H1 (cell line): Measurements from ENCODE around the gene SLC8A1. TPM values are rescaled to one million over a fixed set of nuclear protein-coding genes. Genes with fewer than 3 reads are reported as not detected.

ENCODE experiments used
- CTCF ChIA-PET: fragments of 300-600 bp; sonication (Branson Sonifier 250); formaldehyde crosslinking; loops from one replicate; lab custom pipeline; 2021; ENCODE audit not compliant: partially characterized antibody; lab: Charles Lee
- POLR2A ChIA-PET: fragments of 300-600 bp; sonication (Branson Sonifier 250); formaldehyde crosslinking; loops from one replicate; lab custom pipeline; 2021; ENCODE audit warnings: inconsistent platforms; ENCODE audit not compliant: partially characterized antibody; lab: Charles Lee
- DNase-seq, 2 experiments: peaks; one replicate each; pipeline versions ENCODE4 v3.0.0 to v3.0.0-alpha.2; 2010 to 2022; ENCODE audit warnings: low spot score in 2 of 2, low read depth in 1 of 2, mixed read lengths in 1 of 2
- FAIRE-seq: peaks from 2 replicates; lab custom pipeline; 2011; peaks lifted over from hg19 to GRCh38; lab: Jason Lieb, UNC
- H2AFZ ChIP-seq: 2 replicates; pipeline ENCODE4 v1.8.1; 2012; ENCODE audit warnings: low read length, inconsistent platforms
- H2AK5ac ChIP-seq: 2 replicates; pipeline ENCODE4 v1.6.1; 2013; ENCODE audit warnings: low read depth, low read length
- H2BK120ac ChIP-seq: replicated peaks from 2 replicates; pipeline ENCODE3; 2013; ENCODE audit warnings: low read depth, low read length, inconsistent platforms
- H2BK12ac ChIP-seq: 2 replicates; pipeline ENCODE4 v1.6.1; 2013; ENCODE audit warnings: low read depth, low read length
- H2BK15ac ChIP-seq: 2 replicates; pipeline ENCODE4 v1.6.1; 2013; ENCODE audit warnings: low read length
- H2BK20ac ChIP-seq: 2 replicates; pipeline ENCODE4 v1.6.1; 2013; ENCODE audit warnings: low read length
- H2BK5ac ChIP-seq: 2 replicates; pipeline ENCODE4 v1.6.1; 2013; ENCODE audit warnings: low read depth, low read length
- H3K14ac ChIP-seq: 2 replicates; pipeline ENCODE4 v1.6.1; 2013; ENCODE audit warnings: inconsistent platforms; ENCODE audit not compliant: insufficient read length
- H3K18ac ChIP-seq: 2 replicates; pipeline ENCODE4 v1.6.1; 2013; ENCODE audit warnings: low read length; ENCODE audit errors: extremely low read depth
- H3K23ac ChIP-seq: 2 replicates; pipeline ENCODE4 v1.6.1; 2013; ENCODE audit warnings: inconsistent platforms; ENCODE audit not compliant: insufficient read length
- H3K23me2 ChIP-seq: 2 replicates; pipeline ENCODE4 v1.6.1; 2013; ENCODE audit warnings: low read depth, low read length
- H3K27ac ChIP-seq: 2 replicates; pipeline ENCODE4 v1.6.1; 2011; ENCODE audit warnings: low read depth, low read length, inconsistent platforms
- H3K27me3 ChIP-seq, 4 experiments: replicated peaks in 1 of 4; 1 replicate in 1 of 4; 2 replicates in 3 of 4; pipeline versions ENCODE4 v1.6.1 to v1.8.1; 2011 to 2013; ENCODE audit warnings: low read length in 3 of 4, mild to moderate bottlenecking in 3 of 4, inconsistent platforms in 2 of 4, mixed read lengths in 2 of 4, moderate library complexity in 1 of 4; ENCODE audit not compliant: control insufficient read depth in 3 of 4, insufficient read depth in 3 of 4; ENCODE audit errors: extremely low read depth in 1 of 4
- H3K36me3 ChIP-seq, 4 experiments: 2 replicates each; pipeline versions ENCODE4 v1.6.1 to v1.8.1; 2011 to 2013; ENCODE audit warnings: mild to moderate bottlenecking in 4 of 4, low read length in 3 of 4, moderate library complexity in 2 of 4, control low read depth in 1 of 4, inconsistent platforms in 1 of 4; ENCODE audit not compliant: insufficient read depth in 4 of 4, control insufficient read depth in 2 of 4
- H3K4ac ChIP-seq: replicated peaks from 2 replicates; pipeline ENCODE3; 2013; ENCODE audit warnings: low read length, low read depth, mixed read lengths, inconsistent platforms; ENCODE audit not compliant: insufficient read length
- H3K4me1 ChIP-seq, 4 experiments: replicated peaks in 1 of 4; 1 replicate in 1 of 4; 2 replicates in 3 of 4; pipeline versions ENCODE4 v1.6.1 to v1.8.1; 2011 to 2013; ENCODE audit warnings: low read length in 3 of 4, inconsistent platforms in 2 of 4, mixed read lengths in 1 of 4; ENCODE audit not compliant: insufficient read depth in 4 of 4, control insufficient read depth in 3 of 4
- H3K4me2 ChIP-seq, 2 experiments: 2 replicates each; pipeline versions ENCODE4 v1.6.1 to v1.8.1; 2011 to 2013; ENCODE audit warnings: low read depth in 2 of 2, low read length in 2 of 2, control low read depth in 1 of 2, inconsistent platforms in 1 of 2, mild to moderate bottlenecking in 1 of 2; ENCODE audit not compliant: insufficient read depth in 1 of 2
- H3K4me3 ChIP-seq, 4 experiments: fragments of 200-600, 300-600 bp in 1 of 4; sonication (generic), shearing (Covaris generic), sonication (Bioruptor Twin) in 1 of 4; 2 replicates each; pipeline versions ENCODE4 v1.5.1 to v1.8.1; 2011 to 2016; ENCODE audit warnings: low read length in 4 of 4, low read depth in 3 of 4, control low read depth in 2 of 4, inconsistent platforms in 2 of 4, mild to moderate bottlenecking in 2 of 4, mixed read lengths in 1 of 4, moderate library complexity in 1 of 4; ENCODE audit not compliant: insufficient read depth in 2 of 4; ENCODE audit errors: extremely low read depth in 1 of 4
- H3K56ac ChIP-seq: replicated peaks from 2 replicates; pipeline ENCODE3; 2013; ENCODE audit warnings: low read depth, mild to moderate bottlenecking, mixed read lengths, low read length, inconsistent platforms; ENCODE audit not compliant: insufficient read length
- H3K79me1 ChIP-seq: 2 replicates; pipeline ENCODE4 v1.6.1; 2013; ENCODE audit warnings: low read depth, low read length, control low read depth
- H3K79me2 ChIP-seq, 2 experiments: 2 replicates each; pipeline versions ENCODE4 v1.6.1 to v1.8.1; 2012 to 2013; ENCODE audit warnings: low read length in 2 of 2, mild to moderate bottlenecking in 2 of 2, inconsistent platforms in 1 of 2; ENCODE audit not compliant: insufficient read depth in 2 of 2, control insufficient read depth in 1 of 2
- H3K9ac ChIP-seq, 4 experiments: replicated peaks in 1 of 4; 1 replicate in 1 of 4; 2 replicates in 3 of 4; pipeline versions ENCODE4 v1.6.1 to v1.8.1; 2011 to 2013; ENCODE audit warnings: low read depth in 3 of 4, low read length in 3 of 4, control low read depth in 2 of 4, mild to moderate bottlenecking in 2 of 4, moderate library complexity in 2 of 4, inconsistent platforms in 1 of 4; ENCODE audit errors: extremely low read depth in 1 of 4
- H3K9me3 ChIP-seq, 2 experiments: 2 replicates each; pipeline versions ENCODE4 v1.6.1 to v1.8.1; 2012 to 2013; ENCODE audit warnings: mild to moderate bottlenecking in 2 of 2, moderate library complexity in 2 of 2, control low read depth in 1 of 2, inconsistent platforms in 1 of 2, low read depth in 1 of 2, low read length in 1 of 2, mixed read lengths in 1 of 2; ENCODE audit not compliant: insufficient read depth in 2 of 2
- H4K20me1 ChIP-seq, 2 experiments: replicated peaks in 1 of 2; 2 replicates each; pipeline versions ENCODE3 to v1.8.1; 2011 to 2013; ENCODE audit warnings: inconsistent platforms in 2 of 2, low read length in 2 of 2, mild to moderate bottlenecking in 1 of 2; ENCODE audit not compliant: insufficient read depth in 2 of 2, control insufficient read depth in 1 of 2
- H4K5ac ChIP-seq: 2 replicates; pipeline ENCODE4 v1.6.1; 2013; ENCODE audit warnings: low read length, low read depth, mixed read lengths, inconsistent platforms; ENCODE audit not compliant: insufficient read length
- H4K8ac ChIP-seq: 2 replicates; pipeline ENCODE4 v1.8.0; 2013; ENCODE audit warnings: mild to moderate bottlenecking, moderate library complexity, low read length, inconsistent platforms; ENCODE audit not compliant: insufficient read depth; ENCODE audit errors: extremely low read depth
- H4K91ac ChIP-seq: replicated peaks from 2 replicates; pipeline ENCODE3; 2013; ENCODE audit warnings: low read length, mixed read lengths, inconsistent platforms; ENCODE audit not compliant: insufficient read length
- ATF2 ChIP-seq: IDR thresholded peaks from 2 replicates; pipeline ENCODE4 v1.6.1; 2012; ENCODE audit warnings: low read length, inconsistent platforms
- BCL11A ChIP-seq, 2 experiments: IDR thresholded peaks; one replicate each; pipeline ENCODE4 v1.6.1; 2011; ENCODE audit warnings: low read depth in 2 of 2, low read length in 2 of 2, mild to moderate bottlenecking in 2 of 2
- CEBPB ChIP-seq: IDR thresholded peaks from 2 replicates; pipeline ENCODE4 v1.6.1; 2012; ENCODE audit warnings: low read depth, low read length
- EGR1 ChIP-seq: IDR thresholded peaks from 2 replicates; pipeline ENCODE4 v1.6.1; 2011; ENCODE audit warnings: low read depth, low read length, borderline replicate concordance
- FOSL1 ChIP-seq: IDR thresholded peaks from 2 replicates; pipeline ENCODE4 v1.6.1; 2011; ENCODE audit warnings: mild to moderate bottlenecking, low read depth, low read length, moderate library complexity; ENCODE audit not compliant: insufficient read depth
- HDAC2 ChIP-seq, 2 experiments: fragments of 300-600 bp in 1 of 2; sonication (generic) in 1 of 2; IDR thresholded peaks; 2 replicates each; pipeline ENCODE4 v1.6.1; 2011 to 2012; ENCODE audit warnings: low read depth in 2 of 2, low read length in 2 of 2, mild to moderate bottlenecking in 2 of 2, moderate library complexity in 2 of 2, borderline replicate concordance in 1 of 2, inconsistent platforms in 1 of 2
- JUN ChIP-seq: IDR thresholded peaks from 2 replicates; pipeline ENCODE4 v1.6.1; 2011; ENCODE audit warnings: low read depth, mild to moderate bottlenecking, improper control_type of control experiment, low read length
- MAFK ChIP-seq: IDR thresholded peaks from 2 replicates; pipeline ENCODE4 v1.6.1; 2012; ENCODE audit warnings: low read depth, mild to moderate bottlenecking, improper control_type of control experiment, low read length
- NANOG ChIP-seq: IDR thresholded peaks from 2 replicates; pipeline ENCODE4 v1.6.1; 2011; ENCODE audit warnings: low read length, low read depth, mild to moderate bottlenecking, inconsistent platforms; ENCODE audit not compliant: insufficient read depth, poor library complexity, severe bottlenecking
- RAD21 ChIP-seq, 2 experiments: IDR thresholded peaks in 1 of 2; conservative IDR thresholded peaks in 1 of 2; 2 replicates each; pipeline ENCODE4 v1.6.1; 2011; ENCODE audit warnings: low read depth in 2 of 2, low read length in 2 of 2, improper control_type of control experiment in 1 of 2, inconsistent platforms in 1 of 2, mild to moderate bottlenecking in 1 of 2, moderate library complexity in 1 of 2
- RBBP5 ChIP-seq: IDR thresholded peaks from 2 replicates; pipeline ENCODE4 v1.7.1; 2012; ENCODE audit warnings: low read depth, mild to moderate bottlenecking, inconsistent platforms, low read length, moderate library complexity, borderline replicate concordance
- WGBS, 2 experiments: shearing (Covaris generic) in 1 of 2; methylation state at CpG; one replicate each; pipeline versions ENCODE4 v1.1.6 to v1.1.7; 2013 to 2015; ENCODE audit warnings: low lambda C conversion rate in 2 of 2, mixed read lengths in 2 of 2, inconsistent platforms in 1 of 2, low coverage in 1 of 2, missing lambda C conversion rate in 1 of 2; ENCODE audit not compliant: insufficient replicate concordance in 2 of 2, insufficient coverage in 1 of 2, insufficient read length in 1 of 2; ENCODE audit errors: extremely low coverage in 1 of 2, missing lambda C conversion rate in 1 of 2; 5-methylcytosine and 5-hydroxymethylcytosine counted together
- polyA plus RNA-seq, 7 experiments: library from polyadenylated mRNA; depleted of rRNA in 3 of 7; stranded (reverse) in 5 of 7; unstranded in 2 of 7; fragments of >200 nt in 5 of 7; fragments of 200-250 nt in 2 of 7; gene quantifications; 1 replicate in 5 of 7; 2 replicates in 1 of 7; 4 replicates in 1 of 7; pipeline versions ENCODE4 v1.2.1 to v1.2.3, GENCODE V29; 2011 to 2013; ENCODE audit warnings: missing spikeins in 2 of 7, mixed read lengths in 2 of 7
- total RNA-seq: library from RNA; stranded (reverse); fragmentation: NEBNext Ultra II Directional; extraction: Animal tissue kit (Norgen Biotek cat#: 25700); gene quantifications from 2 replicates; pipeline ENCODE4 v1.2.1, GENCODE V29; 2021
- TF ChIP-seq, protein P1 (sequence below): IDR thresholded peaks from 2 replicates; pipeline ENCODE4 v1.6.1; 2012; ENCODE audit warnings: inconsistent platforms

SLC8A1 gene
- total and polyA plus RNA-seq, 2 of the 8 experiments (the other 6 are each of a cell fraction or from before 2014, with no cell fraction given) = 0.68 to 3.6 TPM

- Histone ChIP-seq H4K20me1 (no peaks in the 10 kb centered on the region), H2BK20ac (no peak overlapping the region), H3K23ac (no peak overlapping the region), H2BK15ac (no peak overlapping the region), H3K14ac (no peak overlapping the region), H3K36me3 (no peaks in the 10 kb centered on the region; a peak in 1 of 8 replicates), H3K4me1 (no peaks in the 10 kb centered on the region), H2BK12ac (no peak overlapping the region), H3K9me3 (0 out of 4 replicates have a peak, but pooled peaks cover 0 to 5% of the 10 kb centered on the region in 2 experiments), H3K4me3 (no peak overlapping the region), H3K18ac (no peak overlapping the region), H3K27ac (no peak overlapping the region), H3K79me1 (no peaks in the 10 kb centered on the region), H4K91ac (no peak overlapping the region), H3K4ac (no peak overlapping the region), H3K56ac (no peak overlapping the region), H2BK5ac (no peak overlapping the region), H4K8ac (no peak overlapping the region), H2AFZ (no peak overlapping the region), H2BK120ac (no peak overlapping the region), H4K5ac (no peak overlapping the region), H3K79me2 (no peaks in the 10 kb centered on the region), H3K9ac (no peak overlapping the region), H3K4me2 (no peak overlapping the region), H3K27me3 (no peaks in the 10 kb centered on the region), H2AK5ac (no peak overlapping the region), H3K23me2 (no peaks in the 10 kb centered on the region)
- 77% methylated on average over 1 of the region's 1 CpG; no CpG with 5 or more reads in 1 of the 2 experiments for WGBS, 2 experiments
- no peak for DNase-seq
- FAIRE-seq = no peak
- POLR2A ChIA-PET = no interaction called here
- CTCF ChIA-PET = no interaction called here
- no peak for TF ChIP-seq MAFK
- no peak for TF ChIP-seq BCL11A (IDR thresholded peaks at IDR 0.05; ENCODE audit: low read depth in 2 of 2, low read length in 2 of 2)
- TF ChIP-seq FOSL1 = no peak
- TF ChIP-seq ATF2 = no peak
- TF ChIP-seq RAD21 (IDR thresholded peaks at IDR 0.05 in 1 of 2, conservative IDR thresholded peaks at IDR 0.05 in 1 of 2; ENCODE audit: low read depth in 2 of 2, low read length in 2 of 2) = no peak
- no peak for TF ChIP-seq NANOG
- TF ChIP-seq CEBPB = no peak
- TF ChIP-seq JUN = no peak
- TF ChIP-seq EGR1 = no peak
- TF ChIP-seq, protein P1, sequence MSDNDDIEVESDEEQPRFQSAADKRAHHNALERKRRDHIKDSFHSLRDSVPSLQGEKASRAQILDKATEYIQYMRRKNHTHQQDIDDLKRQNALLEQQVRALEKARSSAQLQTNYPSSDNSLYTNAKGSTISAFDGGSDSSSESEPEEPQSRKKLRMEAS = no peak
- TF ChIP-seq RBBP5 = no peak
- TF ChIP-seq HDAC2 (IDR thresholded peaks at IDR 0.05; ENCODE audit: borderline replicate concordance in 1 of 2, low read depth in 2 of 2, low read length in 2 of 2) = no peak
Measured at GRCh38 chr2:40316620-40317019, 135.3 kb downstream of the SLC8A1 start.
